Activated CD4-positive, alpha-beta T cell treated with anti-CD3 and anti-CD28 coated beads for 24 hours (primary cell): ENCODE results near the gene C4orf50.

Experiments
- DNase-seq, 2 donors: peaks; one replicate each; pipeline ENCODE4 v3.0.0-alpha.2; 2020; ENCODE audit warnings: low read depth in 2 of 2

Gene C4orf50

DNA sequence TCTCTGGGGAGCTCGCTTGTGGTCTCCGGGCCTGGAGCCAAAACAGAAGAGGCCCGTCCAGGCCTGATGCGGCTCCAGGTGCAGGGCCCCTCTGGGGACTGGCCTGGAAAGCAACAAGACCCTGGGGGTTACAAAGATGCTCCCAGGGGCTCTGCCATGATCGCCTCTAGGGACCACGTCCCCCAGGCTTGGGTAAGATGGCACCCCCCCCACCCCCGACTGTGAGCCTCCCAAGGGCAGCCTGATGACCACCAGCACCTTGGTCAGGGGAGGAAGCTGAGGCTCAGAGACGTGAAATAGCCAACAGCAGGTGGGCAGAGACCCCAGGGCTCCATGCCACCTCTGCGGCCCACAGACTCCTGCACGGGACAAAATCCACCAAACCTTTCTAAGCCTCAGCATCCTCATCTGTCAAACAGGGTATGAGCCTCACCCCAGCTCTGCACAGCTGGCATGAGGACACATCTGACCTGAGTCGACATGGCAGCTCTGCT, 25.4 kb downstream of the C4orf50 start:
- DNase-seq = no peak

DNA sequence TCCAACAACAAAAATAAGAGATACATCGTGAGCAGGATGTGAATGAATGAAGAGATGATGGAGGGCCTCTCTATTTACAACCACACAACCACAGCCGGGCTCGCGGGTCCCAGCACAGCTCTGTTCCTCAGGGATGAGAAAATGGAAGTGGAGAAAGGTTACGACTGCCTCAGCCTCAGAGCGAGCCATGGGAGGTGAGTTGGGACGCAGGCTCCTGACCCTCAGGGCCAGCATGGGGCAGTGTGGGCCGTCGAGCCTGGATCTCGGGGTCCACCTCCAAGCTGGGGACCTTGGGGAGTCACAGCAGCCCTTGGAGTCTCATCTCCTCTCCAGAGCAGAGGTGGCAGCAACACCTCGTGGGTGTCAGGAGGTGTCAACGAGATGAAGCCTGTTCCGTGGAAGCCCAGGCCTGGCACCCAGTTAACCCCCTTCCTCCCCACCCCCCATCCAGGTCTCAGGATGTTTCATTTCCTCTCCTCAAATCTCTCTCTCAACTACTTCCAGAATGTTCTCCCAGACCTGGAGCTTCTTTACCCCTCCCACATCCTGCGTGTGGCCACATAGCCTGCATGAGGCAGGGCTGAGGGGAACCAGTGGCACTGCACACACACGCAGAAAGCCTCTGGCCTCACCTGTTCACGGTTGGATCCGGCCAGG, 25.9 kb downstream of the C4orf50 start:
- DNase-seq = no peak

- no peak for DNase-seq
These were observed 26.8 kb downstream of the C4orf50 start for GRCh38 chr4:5991405-5991804.

DNA sequence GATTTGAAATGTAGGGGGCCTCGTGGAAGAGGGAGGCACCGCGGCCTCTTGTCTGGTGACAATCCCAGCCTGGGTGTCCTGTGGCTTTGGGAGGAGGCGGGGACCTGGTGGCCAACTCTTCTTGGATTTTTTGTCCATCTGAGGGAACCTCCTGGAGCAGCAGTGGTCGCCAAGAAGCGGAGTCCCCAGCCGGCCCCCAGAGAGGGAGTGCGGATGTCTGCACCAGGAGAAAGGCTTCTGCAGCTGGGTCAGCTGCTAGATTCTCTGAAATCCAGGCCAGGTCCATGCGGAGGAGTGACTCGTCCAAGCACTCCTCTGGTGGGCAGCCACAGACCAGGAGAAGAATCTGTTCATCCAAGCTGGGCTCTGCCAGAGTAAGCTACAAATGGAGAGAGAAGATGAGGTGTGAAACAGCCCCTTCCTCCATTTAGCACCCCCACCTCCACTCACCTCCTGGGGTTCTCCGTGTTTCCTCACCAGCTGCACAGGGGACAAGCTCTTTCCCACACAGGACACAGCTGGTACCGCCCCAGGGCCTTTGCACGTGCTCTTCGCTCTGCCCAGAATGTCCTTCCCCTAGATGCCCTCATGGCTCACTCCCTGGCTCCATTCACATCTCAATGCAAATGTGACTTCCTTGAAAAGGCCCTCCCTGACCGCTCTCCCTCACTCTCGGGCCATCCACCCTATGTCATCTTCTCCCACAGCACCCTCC, 27.6 kb downstream of the C4orf50 start:
- no peak for DNase-seq

- DNase-seq = no peak
These were observed 28.7 kb downstream of the C4orf50 start for GRCh38 chr4:5989236-5990225.

DNA sequence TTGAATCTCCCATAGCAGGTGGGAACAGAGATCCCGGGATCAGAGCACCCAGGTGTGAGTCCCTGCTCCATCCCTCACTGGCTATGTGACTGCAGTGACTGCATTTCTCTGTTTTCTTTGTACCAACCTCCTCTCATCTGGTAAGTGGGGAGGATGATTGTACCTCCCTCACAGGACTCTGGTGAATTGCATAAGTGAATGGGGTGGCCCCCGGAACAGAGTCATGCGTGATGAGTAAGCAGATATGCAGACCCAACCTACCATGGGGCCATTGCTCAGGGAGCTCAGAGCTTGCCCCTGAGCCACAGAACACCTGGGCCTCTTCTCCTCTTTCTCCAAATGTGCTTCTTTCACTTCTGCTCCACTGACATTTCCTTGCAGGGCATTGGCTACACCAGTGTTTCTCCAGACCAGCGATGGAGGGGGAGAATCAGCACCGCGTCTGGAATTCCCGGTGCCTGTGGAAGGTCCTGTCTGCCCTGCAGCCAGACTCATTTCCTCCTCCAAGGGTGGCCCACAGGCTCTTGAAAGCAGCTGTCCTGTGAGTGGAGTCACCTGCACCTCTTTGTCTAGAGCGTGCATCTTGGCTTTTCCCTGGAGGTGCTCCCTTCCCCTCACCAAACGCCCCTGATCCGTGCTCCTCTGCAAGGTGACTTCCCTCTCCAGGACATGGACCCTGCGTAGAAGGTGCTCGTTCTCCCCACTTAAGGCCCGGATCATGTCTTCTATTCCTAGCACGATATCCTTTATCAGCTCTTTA, 30.0 kb downstream of the C4orf50 start:
- DNase-seq = no peak

DNA sequence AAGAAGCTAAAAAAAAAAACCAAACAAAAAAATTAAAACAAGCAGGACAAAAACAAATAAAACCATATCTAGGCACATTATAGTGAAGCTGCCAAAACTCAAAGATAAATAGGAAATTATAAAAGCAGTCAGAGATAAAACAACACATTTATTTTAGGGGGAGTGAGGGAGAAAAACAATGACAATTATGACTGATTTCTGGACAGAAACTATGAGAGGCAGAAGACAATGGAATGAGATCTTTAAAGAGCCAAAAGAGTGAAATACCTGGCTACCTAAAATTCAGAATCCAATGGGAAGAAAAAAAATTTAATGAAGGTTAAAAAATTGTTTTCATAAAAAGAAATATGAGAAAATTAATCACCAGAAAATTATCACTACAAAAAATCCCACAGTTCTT, 33.4 kb downstream of the C4orf50 start:
- no peak for DNase-seq

GRCh38 chr4:5982156-5982973, 35.9 kb downstream of the C4orf50 start:
- DNase-seq = no peak

- DNase-seq = no peak
These were observed 37.6 kb downstream of the C4orf50 start for GRCh38 chr4:5980436-5981155.

GRCh38 chr4:5979981-5980380, 38.2 kb downstream of the C4orf50 start:
- no peak for DNase-seq

- no peak for DNase-seq
These were observed 41.3 kb downstream of the C4orf50 start for GRCh38 chr4:5976921-5977320.

GRCh38 chr4:5976431-5976830, 41.8 kb downstream of the C4orf50 start:
- DNase-seq = no peak

DNA sequence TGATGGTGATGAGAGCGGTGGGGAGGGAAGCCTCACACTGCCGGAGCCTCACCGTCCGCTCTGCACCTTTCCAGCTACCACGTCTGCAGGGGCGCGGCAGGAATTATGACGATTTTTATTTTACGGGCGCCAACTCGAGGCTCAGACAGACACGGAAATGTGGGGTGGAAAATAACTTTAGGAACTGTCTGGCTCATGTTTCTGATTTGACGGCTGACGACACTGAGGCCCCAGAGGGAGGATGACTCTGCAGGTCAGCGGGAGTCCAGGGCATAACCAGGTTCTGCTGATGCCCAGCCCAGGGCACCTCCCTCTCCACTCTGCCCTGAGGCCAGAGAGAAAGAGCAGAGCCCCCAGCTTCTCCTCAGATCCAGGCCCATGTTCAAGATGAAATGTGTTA, 43.9 kb downstream of the C4orf50 start:
- no peak for DNase-seq

DNA sequence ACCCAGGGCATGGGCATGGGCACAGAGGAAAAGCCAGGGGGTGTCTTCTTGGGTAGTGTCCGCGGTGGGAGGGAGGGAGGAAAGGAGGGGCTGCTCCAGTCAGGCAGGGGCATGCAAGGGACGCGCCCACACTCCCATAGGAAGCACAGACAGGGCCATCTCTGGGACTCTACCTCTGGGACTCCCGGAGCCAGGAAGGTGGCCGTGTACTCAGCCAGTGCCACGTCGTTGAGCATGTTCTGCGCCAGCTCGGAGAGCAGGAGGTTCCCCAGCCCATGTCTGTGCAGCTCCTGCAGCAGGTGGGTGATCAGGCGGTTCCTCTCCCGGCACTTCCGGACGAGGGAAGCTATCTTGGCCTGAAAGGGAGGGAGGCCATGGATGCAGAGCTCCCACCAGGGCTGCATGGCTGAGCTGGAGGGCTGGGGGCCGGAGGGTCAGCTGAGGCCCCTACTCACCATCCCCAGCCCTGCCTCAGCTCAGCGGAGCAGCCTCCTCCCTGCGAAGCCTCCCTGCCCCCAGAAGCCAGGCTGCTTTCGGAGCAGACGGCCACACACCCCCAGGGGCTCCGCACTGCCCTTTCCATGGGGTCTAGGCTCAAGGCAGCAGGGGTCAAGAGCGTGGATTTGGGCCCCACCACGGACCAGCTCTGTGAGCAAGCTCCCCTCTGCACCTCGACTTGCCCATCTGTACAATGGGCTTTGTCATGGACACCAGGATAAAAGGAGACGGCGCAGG, 44.6 kb downstream of the C4orf50 start:
- no peak for DNase-seq

GRCh38 chr4:5973033-5973432, 45.2 kb downstream of the C4orf50 start:
- no peak for DNase-seq

DNA sequence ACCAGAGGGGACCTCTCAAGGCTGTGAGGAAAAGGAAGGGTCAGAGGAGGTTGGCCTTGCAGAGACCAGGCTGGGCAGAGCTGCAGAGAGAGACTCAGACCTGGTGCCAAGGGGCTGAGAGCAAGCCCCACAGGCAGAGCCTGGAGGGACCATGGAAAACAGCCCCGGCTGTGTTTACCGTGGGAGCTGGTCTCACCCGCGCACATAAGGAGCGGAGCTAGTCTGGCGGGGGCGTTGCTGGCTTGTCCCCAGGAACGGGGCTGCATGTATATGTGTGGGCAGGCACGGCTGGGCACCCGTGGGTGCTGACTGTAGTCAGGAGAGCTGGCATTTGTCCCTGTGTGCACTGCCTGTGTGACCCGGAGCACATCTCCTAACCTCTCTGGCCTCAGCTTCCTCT, 45.7 kb downstream of the C4orf50 start:
- DNase-seq = no peak

- DNase-seq = no peak
These were observed 47.2 kb downstream of the C4orf50 start for GRCh38 chr4:5971078-5971450.

DNA sequence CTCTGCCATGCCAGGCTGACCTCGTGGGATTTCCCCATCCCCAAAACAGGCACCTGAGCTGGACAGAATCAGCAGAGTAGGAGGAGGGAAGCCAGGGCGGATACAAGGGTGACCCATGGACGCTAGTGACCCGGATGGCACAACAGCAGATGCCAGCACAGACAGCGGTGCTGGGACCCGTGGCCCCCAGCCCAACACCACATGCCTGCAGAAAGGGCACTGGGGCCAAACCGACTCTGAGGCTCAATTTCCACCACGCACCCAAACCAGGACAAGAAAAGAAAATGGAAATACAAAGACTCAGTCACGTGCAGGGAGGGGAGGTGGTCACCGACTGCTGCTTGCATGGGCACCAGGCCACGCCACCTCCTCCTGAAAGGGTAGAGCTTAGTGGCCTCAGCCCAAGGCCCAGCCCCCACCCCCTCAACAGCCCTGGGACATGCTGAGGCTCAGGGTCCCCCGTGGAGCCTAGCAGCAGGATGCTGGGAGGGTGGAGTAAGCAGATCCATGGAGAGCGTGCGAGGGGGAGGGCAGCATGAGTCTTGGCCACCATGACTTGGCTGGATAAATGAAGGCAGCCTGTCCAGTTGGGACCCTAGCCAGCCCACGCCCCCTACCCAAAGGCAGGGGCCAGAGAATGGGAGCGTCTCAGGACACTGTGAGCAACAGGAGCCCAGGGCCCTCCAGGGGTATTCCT, 47.7 kb downstream of the C4orf50 start:
- DNase-seq = no peak

- DNase-seq = no peak
These were observed 48.5 kb downstream of the C4orf50 start for GRCh38 chr4:5969777-5970176.
